Measurements from ENCODE around the gene PAK1.
A peak's percentile ranks its signal among the peaks of the same experiment; 100 is the strongest.
"Not testable (repeated sequence)": the region's sequence is repeated elsewhere in the genome, so short reads cannot be mapped to it uniquely, and the experiment has no call there.

PAK1 gene

DNA sequence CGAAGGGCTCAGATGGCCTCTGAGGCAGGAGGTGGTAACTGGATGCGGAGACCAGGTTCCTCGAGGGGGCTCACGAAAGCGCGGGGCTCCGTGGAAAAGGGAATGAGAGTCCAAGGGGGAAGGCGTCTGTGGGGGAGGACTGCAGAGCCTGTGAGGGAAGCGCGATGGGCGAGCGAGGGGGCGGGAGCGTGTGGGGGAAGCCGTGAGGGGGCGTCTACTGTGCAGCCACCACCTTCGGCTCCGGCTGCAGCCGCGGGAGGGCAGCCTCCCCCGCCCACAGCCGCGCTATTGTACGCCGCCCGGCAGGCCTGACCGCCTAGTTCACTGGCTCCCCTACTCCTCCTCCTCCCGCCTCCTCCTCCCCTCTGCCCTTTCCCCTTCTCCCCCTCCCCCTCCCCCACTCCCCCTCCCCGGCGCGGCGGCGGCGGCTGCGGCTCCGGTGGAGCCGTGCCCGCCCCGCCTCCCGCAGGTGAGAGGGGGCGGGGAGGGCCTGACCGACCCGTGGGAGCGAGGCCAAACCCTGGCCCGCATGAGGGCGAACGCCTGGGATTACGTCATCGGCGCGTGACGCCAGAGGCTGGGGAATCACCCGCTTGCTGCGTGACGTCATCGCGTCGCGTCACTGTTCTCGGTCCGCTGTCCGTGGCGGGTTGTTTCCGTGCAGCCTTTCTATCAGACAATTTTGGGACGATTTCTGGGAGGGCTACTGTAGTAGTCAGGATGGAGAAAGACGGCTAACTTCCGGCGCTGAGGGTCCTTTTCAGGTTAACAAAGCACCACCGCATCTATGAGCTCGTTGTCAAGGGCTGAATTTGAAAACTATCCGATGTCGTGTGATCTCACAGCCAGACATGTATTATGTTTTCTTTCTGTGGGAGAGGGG is at the start of gene PAK1:
Gene PAK1 (minus strand): TSS at position 294 of the 883 bp plus-strand sequence. CDS start 81,574 bp downstream, outside the sequence.
- FAIRE-seq (peak; percentile 93), DNase-seq (ENCODE audit: low spot score) (peak; percentile 95)

DNA sequence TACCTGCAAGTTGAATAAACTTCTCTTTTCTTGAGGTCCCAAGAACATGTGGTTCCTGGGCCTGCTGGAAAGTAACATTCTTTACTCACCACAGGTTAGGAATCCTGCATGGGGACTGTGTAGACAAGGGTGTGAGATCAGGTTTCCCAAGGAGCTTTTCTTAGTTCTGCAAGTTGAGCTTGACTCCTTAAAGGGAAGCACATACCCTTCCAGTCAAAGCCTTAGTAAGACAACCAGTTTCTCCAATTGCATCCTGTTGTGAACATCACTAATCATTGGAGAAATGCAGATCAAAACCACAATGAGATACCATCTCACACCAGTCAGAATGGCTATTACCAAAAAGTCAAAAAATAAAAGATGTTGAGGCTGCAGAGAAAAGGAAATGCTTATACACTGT is 48.3 kb upstream of the PAK1 start:
- DNase-seq (ENCODE audit: low spot score) (no peak), FAIRE-seq (no peak)

DNA sequence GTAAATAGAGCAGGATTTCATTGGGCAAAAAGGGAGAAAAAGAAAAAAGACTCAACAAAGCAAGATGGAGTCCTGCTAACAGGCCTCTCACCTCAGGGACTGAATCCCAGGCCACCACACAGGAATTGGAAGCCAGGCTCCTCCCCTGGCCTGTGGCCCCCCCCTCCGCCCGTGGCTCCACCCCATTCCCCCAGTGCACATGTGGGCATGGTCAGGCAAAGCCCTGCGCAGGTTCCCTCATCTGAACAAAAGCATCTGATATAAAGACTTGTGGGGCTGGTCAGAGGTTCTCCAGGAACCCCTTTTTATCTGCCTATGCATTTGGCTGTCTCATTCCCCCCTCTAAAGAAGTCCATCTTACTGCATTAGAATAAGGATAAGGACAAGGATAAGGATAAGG is 46.0 kb upstream of the PAK1 start:
- DNase-seq (ENCODE audit: low spot score): no peak

DNA sequence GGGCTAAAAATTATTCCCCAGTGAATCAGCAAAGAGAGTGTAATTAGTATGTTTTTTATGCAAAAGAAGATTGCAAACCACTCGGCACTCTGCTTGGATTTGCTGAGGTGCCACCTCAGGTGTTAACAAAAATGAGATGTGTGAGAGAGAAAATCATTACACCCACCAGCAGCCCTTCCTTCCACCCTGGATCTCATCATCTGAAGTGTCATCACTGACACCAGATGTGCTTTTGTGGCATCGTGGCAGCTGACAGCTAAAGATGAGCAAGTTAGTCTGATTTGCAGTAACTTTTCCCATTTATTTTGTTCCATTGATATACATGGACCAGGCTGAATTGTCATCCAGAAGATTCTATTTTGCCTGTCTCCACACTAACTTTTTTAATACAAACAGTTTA is 44.6 kb upstream of the PAK1 start:
- no peak for FAIRE-seq

More for the DNA sequence above, 46.0 kb upstream of the PAK1 start:
- FAIRE-seq: no peak

DNA sequence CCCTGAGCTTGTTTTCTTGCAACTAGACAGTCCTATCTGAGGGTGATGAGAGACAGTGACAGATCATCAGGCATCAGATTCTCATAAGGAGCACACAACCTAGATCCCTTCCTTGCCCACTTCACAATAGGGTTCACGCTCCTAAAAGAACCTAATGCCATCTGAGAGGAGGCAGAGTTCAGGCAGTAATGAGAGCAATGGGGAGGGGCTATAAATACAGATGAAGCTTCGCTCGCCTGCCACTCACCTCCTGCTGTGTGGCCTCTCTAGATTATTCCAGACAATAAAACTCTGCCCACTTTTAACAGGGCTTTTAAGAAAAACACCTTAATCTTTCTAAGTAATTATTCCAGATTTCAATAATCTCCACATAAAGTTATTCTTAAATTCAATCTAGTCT is 43.9 kb upstream of the PAK1 start:
- DNase-seq (ENCODE audit: low spot score) (no peak), FAIRE-seq (no peak)

More for the DNA sequence above, 44.6 kb upstream of the PAK1 start:
- no peak for DNase-seq (ENCODE audit: low spot score)

DNA sequence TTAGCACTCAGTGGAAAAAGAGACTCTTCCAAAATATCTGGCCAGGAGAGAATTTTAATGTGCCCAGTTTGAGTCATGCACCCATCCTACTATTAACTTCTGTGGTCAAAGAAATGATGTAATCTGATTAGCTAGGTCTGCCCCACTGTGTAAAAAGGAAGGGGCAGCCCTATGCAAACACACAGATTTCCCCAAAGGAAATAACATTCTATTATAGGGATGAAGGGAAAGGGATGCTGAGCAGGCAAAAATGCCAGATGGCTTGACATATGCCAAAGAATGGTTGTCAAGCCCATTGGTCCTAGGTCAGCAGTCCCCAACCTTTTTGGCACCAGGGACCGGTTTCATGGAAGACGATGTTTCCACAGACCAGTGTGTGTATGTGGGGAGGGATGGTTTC is 43.3 kb upstream of the PAK1 start:
- FAIRE-seq: no peak
- peak; percentile 45 for DNase-seq (ENCODE audit: low spot score)

DNA sequence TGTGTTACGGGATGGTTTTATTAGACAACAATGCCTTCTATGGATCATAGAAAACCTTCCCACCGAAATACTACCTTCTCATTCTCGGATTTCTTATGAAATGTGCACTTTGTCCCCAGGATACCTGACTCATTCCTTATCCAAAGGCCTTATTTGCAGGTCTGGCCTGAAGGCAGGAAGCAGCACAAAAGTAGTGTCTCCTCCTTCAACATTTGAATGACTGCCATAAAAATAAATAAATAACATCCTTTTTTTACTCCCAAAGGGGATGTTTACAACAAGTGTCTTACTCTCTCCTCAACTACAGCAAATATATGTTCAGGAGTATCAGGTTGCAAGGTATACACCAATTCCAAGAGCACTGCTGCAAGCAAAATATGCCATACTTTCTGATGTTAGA is 41.6 kb upstream of the PAK1 start:
- no peak for DNase-seq (ENCODE audit: low spot score)
- FAIRE-seq: no peak

DNA sequence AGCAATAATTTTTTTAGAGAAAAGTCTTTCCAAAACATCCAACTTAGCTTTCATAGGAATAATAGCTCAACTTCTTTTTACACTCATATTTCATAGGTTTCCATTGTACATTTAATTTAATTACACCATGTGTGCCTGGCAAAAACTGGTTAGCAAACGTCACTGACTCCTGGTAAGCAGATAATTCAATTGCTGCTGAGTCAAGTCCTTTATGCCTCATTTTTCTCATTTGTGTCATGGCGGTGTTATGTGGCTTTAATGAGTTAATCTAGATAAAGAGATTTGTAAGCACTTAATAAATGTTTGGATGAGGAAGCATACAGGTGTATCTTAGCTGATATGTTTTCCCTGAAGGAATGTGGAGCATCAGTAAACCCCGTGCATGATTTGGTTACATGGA is 41.2 kb upstream of the PAK1 start:
- no peak for FAIRE-seq
- DNase-seq (ENCODE audit: low spot score): no peak

DNA sequence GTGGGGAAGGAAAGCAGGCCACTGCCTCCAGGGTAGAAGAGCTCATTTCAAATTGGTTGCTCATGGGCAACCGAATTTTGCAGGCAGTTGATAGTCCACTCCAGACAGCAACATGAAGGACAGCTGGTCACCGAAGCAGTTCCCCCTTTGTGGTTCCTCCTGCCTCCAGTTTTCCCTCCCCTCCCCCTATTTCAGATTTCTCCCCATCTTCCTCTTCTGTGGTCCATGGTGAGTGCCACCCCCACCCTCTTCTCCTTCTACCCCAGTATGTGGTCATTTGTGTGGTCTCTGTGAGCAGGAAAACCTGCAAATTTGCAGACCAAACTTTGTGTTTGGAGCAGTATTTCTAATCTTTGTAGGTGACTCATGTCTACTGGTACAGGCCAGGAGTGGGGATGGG is 38.2 kb upstream of the PAK1 start:
- FAIRE-seq (no peak), DNase-seq (ENCODE audit: low spot score) (no peak)

DNA sequence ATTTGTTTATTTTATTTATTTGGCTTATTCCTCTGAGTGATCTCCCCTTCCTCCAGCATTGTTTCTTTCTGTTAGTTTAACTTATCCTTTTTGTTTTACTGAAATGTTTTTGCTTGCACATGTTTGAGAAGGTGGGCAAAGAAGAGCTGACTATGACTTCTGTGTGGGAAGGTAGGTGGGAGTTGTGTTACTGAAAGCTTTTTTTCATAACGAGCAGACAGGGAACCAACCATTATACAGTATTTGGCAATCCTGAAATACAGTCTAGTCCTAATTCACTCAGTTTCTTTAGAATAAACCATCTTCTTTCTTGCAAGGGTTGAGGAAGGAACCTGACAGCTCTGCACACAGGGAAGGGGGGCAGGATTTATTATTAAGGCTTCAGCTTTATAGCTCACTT is 37.0 kb upstream of the PAK1 start:
- DNase-seq (ENCODE audit: low spot score) (no peak), FAIRE-seq (no peak)

DNA sequence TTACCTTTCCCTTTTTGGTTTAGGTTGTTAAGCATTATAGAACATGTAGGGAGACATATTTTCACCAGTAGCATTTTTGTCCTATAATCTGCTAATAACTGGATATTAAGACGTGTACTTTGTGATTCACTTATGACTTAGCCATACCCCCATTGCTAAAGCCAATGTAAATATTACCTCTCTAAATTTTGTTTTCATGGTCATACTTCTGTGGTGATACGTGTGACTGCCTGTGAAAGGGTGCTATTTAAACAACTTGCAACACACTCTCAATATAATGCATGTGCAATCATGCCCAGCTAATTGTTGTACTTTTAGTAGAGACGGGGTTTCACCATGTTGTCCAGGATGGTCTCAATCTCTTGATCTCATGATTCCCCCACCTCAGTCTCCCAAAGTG is 36.2 kb upstream of the PAK1 start:
- DNase-seq (ENCODE audit: low spot score) (no peak), FAIRE-seq (no peak)

DNA sequence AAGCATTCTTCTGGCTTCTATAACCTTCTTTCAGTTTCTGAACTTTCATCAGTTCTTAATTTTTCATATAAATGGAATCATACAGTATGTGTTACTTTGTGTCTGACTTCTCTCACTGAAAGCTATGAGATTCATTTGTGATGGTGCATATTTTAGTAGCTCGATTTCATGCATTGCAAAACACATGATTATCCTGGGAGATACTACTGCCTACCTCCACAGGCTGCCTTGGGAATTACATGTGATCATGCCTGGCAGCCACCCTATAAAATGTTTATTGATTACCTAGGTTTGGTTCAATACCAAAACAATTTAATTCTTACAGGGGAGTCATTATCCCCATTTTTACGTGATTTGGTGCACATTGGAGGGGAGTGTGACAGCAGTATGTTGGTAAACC is 34.1 kb upstream of the PAK1 start:
- DNase-seq (ENCODE audit: low spot score): no peak
- no peak for FAIRE-seq

DNA sequence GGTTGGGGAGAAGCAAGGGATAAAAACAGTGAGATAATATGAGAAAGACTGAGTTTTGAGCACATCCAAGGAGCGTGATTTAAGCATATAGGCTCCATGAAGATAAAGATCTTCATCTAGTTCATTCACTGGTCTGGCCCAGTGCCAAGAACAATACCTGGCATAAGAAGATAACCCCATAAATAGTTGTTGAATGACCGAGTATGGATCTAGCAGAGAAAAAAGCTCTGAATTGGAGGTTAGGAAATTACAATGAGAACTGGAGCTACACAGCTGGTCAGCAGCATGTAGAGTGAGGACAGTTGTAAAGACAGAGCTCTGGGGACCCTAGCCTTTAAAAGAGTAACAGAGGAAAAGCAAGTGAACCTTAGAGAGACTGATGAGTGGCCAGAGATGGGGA is 33.0 kb upstream of the PAK1 start:
- FAIRE-seq (no peak), DNase-seq (ENCODE audit: low spot score) (peak; percentile 31)

DNA sequence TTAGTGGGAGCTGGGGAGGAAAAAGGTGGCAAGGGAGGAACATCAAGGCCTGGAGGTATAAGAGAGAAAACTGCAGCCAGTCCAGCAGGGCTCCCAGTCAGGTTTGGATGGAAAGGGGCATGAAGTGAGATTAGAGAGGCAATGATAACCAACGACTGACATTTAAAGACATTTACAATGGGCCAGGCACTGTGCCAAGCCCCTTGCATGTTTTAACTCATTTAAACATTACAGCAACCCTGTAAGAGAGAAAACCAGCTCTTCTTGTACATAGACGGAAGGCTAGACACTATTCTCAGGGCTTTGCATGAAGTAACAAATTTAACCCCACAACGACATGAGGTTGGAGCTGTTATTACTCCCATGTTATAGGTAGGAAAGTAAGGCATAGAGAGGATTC is 32.1 kb upstream of the PAK1 start:
- no peak for FAIRE-seq
- no peak for DNase-seq (ENCODE audit: low spot score)

DNA sequence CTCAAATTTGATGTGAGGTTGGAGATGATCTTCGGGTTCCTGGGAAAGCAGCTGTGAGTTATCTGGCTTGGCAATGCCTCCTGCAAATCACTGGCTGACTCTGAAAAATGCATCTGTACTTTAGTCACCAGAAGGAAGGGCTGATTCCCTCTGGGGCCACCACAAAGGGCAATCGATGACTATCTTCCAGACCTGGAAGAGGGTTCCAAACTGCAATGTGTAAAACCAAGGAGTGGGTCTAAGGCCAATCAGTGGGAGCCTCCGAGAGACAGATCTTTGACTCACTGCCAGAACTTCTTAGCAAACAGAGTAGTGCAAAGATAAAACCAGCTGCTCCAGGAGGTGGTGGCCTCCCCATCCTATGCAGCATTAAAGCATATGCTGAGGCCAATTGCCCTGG is 29.1 kb upstream of the PAK1 start:
- FAIRE-seq (no peak), DNase-seq (ENCODE audit: low spot score) (peak; percentile 13)

DNA sequence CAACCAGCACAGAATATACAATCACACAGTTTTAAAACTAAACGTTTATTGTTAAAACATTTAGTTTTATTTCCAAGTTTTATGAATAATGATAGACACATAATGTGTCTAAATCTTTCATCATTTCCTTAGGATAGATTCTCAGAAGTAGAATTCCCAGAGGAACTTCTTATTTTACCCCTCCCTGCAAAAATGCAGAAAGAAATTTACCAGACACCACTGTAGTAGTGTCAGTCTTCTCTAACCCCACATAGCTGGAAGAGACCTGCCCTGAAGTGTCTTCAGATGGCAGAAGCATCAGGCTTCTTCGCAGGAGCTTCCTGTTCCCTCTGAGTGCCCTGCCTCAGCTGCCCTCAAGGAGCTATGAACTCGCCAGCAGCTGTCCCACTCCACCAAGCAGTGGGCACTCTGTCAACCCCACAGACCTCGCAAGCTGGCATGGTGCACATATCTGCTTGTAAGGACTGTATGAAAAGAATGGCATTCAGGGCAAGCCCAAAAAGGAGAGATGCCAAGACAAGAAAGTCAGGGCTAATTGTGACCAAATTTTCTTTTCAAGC is 28.5 kb upstream of the PAK1 start:
- no peak for FAIRE-seq
- DNase-seq (ENCODE audit: low spot score): no peak

DNA sequence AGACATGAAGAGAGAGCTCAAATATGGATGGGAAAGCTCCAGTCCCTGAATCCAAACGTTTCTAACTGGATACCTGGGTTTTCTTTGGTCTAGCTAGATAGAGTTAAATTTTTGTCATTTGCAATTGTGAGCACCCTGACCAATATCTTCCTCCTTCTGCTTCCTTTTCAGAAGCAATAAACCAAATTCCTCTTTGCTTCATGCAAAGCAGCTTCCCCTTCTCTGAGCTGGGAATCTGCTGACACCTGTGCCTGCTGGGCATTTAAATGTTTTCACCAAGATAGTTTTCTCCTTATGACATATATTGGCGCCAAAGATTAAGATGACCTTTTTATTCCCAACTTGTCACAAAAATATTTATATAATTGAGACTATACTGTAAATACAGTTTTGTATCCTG is 27.9 kb upstream of the PAK1 start:
- FAIRE-seq: no peak
- DNase-seq (ENCODE audit: low spot score): no peak

DNA sequence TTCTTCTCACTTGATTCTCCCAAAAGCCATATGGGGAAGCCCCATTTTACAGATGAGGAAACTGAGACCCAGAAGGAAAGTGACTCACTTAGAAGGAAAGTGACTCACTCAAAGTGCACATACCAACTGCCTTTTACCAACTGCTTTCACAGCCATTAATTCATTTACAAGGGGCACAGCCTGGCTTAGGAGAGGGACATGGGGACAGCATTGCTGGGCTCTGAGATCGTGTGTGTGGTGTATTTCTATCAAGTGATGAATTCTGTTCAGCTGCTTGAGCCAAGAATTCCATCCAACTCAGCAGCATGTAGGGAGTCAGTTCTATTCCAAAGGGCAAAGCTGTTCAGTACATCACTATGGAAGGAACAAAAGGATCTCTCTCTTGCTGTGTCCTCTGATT is 23.5 kb upstream of the PAK1 start:
- DNase-seq (ENCODE audit: low spot score): no peak
- FAIRE-seq: no peak

DNA sequence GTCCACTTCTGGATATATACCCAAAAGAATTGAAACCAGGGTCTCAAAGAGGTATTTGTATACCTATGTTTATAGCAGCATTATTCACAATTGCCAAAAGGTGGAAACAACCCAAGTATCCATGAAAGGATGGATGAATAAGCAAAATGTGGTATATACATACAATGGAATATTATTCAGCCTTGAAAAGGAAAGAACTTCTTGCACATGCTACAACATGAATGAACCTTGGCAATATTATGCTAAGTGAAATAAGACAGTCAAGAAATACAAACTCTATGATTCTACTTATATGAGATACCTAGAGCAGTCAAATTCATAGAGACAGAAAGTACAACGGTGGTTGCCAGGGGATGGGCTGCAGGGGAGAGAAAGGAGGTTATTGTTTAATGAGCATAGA is 21.6 kb upstream of the PAK1 start:
- no peak for DNase-seq (ENCODE audit: low spot score)
- no peak for FAIRE-seq

DNA sequence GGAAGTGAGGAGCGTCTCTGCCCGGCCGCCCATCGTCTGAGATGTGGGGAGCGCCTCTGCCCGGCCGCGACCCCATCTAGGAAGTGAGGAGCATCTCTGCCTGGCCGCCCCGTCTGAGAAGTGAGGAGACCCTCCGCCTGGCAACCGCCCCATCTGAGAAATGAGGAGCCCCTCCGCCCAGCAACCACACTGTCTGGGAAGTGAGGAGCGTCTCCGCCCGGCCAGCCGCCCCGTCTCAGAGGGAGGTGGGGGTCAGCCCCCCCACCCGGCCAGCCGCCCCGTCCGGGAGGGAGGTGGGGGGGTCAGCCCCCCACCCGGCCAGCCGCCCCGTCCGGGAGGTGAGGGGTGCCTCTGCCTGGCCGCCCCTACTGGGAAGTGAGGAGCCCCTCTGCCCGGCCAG is 16.1 kb upstream of the PAK1 start:
- FAIRE-seq: not testable (repeated sequence)

DNA sequence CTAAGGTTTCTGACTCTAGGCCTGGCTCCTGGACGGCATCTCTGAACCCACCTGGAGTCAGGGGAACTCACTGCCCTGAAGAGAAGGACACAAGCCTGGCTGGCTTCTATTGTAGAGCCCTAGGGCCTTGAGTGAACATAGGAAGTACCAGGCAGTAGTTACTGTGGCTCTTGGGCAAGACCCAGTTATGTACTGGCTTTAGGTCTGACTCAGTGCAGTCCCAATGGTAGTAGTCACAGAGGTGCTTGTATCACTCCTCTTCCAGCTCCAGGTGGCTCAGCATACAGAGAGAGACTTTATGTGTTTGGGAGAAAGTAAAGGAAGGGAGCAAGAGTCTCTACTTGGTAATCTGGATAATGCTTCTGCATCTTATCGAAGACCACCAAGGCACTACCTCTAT is 13.9 kb upstream of the PAK1 start:
- no peak for FAIRE-seq
- DNase-seq (ENCODE audit: low spot score): no peak

More for the DNA sequence above, 16.1 kb upstream of the PAK1 start:
- DNase-seq (ENCODE audit: low spot score): not testable (repeated sequence)

DNA sequence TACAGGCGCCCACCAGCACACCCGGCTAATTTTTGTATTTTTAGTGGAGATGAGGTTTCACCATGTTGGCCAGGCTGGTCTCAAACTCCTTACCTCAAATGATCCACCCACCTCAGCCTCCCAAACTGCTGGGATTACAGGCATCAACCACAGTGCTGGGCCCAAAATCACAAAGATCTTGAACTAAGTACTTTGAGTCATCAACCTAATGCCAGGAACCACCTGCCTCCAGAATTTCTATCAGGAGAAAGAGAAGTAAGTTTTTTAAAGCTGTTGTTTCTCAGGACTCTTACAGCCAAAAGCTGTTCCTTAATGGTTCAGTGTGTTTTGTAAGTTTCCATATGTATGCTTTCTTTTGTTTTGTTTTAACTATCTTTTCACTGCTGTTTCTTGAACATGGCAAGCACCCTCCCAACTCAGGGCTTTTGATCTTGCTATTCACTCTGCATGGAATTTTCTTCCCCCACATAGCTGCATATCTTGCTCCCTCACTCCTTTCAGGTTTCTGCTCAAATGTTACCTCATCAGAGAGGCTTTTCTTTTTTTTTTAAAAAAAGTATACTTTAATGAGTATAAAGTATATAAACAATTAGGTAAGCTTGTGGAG is 6.0 kb upstream of the PAK1 start:
- DNase-seq (ENCODE audit: low spot score): no peak
- FAIRE-seq: no peak

DNA sequence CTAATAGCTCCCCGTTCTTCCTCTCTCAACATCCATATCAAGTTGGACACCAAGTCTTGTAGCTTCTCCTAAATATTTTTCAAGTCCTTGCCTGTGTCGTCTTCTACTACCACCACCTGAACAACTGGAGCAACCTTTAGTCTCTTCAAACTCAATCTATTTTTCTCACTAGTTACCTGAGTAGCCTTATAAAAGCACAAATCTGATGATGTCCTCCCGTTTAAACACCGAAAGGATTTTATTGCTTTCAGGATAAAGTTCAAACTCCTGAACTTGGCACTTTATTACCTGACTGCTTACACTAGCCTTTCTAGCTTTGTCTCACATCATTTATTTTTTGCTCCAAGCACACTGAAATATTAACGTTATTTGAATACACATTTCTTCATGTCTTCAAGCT is 1.3 kb upstream of the PAK1 start:
- DNase-seq (ENCODE audit: low spot score) (no peak), FAIRE-seq (no peak)

Measured in urothelium cell line (cell line).